K562 (cell line): ENCODE measurements around the gene TCF21. TPM values are rescaled to one million over a fixed set of nuclear protein-coding genes. Genes with fewer than 3 reads are reported as not detected.

Source experiments
- ATAC-seq: fragments of 200-7000 bp; cut with Tn5 transposase; 3 replicates; pipeline ENCODE4 v1.9.1; 2020; ENCODE audit warnings: moderate library complexity
- BruUV-seq: library from RNA; stranded (reverse); fragments of 400-500 nt; replicated peaks from 2 replicates; lab custom pipeline; 2021; lab: Mats Ljungman, UMichigan
- CTCF ChIA-PET: fragments of 300-600 bp; formaldehyde crosslinking; extraction: SDS; loops from one replicate; lab custom pipeline; 2021; ENCODE audit warnings: low intra/inter-chr PET ratio; lab: Yijun Ruan, JAX
- POLR2A ChIA-PET: fragments of 300-600, 350-650 bp; sonication (Branson Sonifier 250); formaldehyde crosslinking; extraction: SDS; loops from one replicate; lab custom pipeline; 2021; ENCODE audit warnings: antibody characterized with exemption, inconsistent platforms; lab: Yijun Ruan, JAX
- DNase-seq, 4 experiments: peaks; one replicate each; pipeline versions ENCODE4 v3.0.0 to v3.0.0-alpha.2; 2011 to 2018; ENCODE audit warnings: low spot score in 3 of 4, mixed read lengths in 3 of 4; ENCODE audit errors: extremely low read depth in 1 of 4
- FAIRE-seq: peaks from 2 replicates; lab custom pipeline; 2011; peaks lifted over from hg19 to GRCh38; lab: Jason Lieb, UNC
- H2AFZ ChIP-seq: 2 replicates; pipeline ENCODE4 v1.6.0; 2011; ENCODE audit warnings: low read depth, low read length, control low read depth, inconsistent platforms
- H3K27ac ChIP-seq: fragments of 200-600 bp; 3 replicates; pipeline ENCODE4 v1.8.0; 2011; ENCODE audit warnings: low read depth, mild to moderate bottlenecking, control low read depth, inconsistent platforms, low read length, moderate library complexity, mixed read lengths; ENCODE audit errors: extremely low read depth
- H3K27me3 ChIP-seq, 2 experiments: fragments of 300-600 bp in 1 of 2; 2 replicates in 1 of 2; 3 replicates in 1 of 2; pipeline versions ENCODE4 v1.6.0 to v1.8.0; 2011; ENCODE audit warnings: inconsistent platforms in 2 of 2, low read length in 2 of 2, mild to moderate bottlenecking in 1 of 2, mixed read lengths in 1 of 2, moderate library complexity in 1 of 2; ENCODE audit not compliant: control insufficient read depth in 2 of 2, insufficient read depth in 2 of 2
- H3K36me3 ChIP-seq: fragments of 300-600 bp; 3 replicates; pipeline ENCODE4 v1.8.0; 2011; ENCODE audit warnings: mild to moderate bottlenecking, low read length, inconsistent platforms; ENCODE audit not compliant: control insufficient read depth, insufficient read depth
- H3K4me1 ChIP-seq, 2 experiments: fragments of 200-600 bp in 1 of 2; replicated peaks in 1 of 2; 2 replicates in 1 of 2; 3 replicates in 1 of 2; pipeline versions ENCODE4 v1.5.1 to v1.8.0; 2011; ENCODE audit warnings: inconsistent platforms in 2 of 2, low read length in 2 of 2, mild to moderate bottlenecking in 1 of 2, mixed read lengths in 1 of 2, moderate library complexity in 1 of 2; ENCODE audit not compliant: control insufficient read depth in 2 of 2, insufficient read depth in 2 of 2
- H3K4me2 ChIP-seq: 2 replicates; pipeline ENCODE4 v1.6.1; 2011; ENCODE audit warnings: low read length, control low read depth, inconsistent platforms, mixed read lengths; ENCODE audit not compliant: insufficient read depth
- H3K4me3 ChIP-seq: fragments of 200-600 bp; sonication (generic), shearing (Covaris generic); 2 replicates; pipeline ENCODE4 v1.5.1; 2016; ENCODE audit warnings: control low read depth, inconsistent platforms
- H3K79me2 ChIP-seq: fragments of 200-600 bp; 3 replicates; pipeline ENCODE4 v1.8.0; 2011; ENCODE audit warnings: low read length, inconsistent platforms; ENCODE audit not compliant: control insufficient read depth, insufficient read depth
- H3K9ac ChIP-seq, 2 experiments: 2 replicates each; pipeline versions ENCODE4 v1.6.0 to v1.6.1; 2011; ENCODE audit warnings: low read depth in 2 of 2, low read length in 2 of 2, control low read depth in 1 of 2, inconsistent platforms in 1 of 2, mild to moderate bottlenecking in 1 of 2, mixed read lengths in 1 of 2; ENCODE audit not compliant: insufficient read depth in 1 of 2
- H3K9me1 ChIP-seq: one replicate; pipeline ENCODE4 v1.6.0; 2011; ENCODE audit warnings: inconsistent platforms, mild to moderate bottlenecking, low read length, moderate library complexity; ENCODE audit not compliant: control insufficient read depth, insufficient read depth
- H3K9me3 ChIP-seq: replicated peaks from 2 replicates; pipeline ENCODE4 v1.5.1; 2011; ENCODE audit warnings: low read depth, low read length, inconsistent platforms; ENCODE audit not compliant: control insufficient read depth, insufficient read depth
- H4K20me1 ChIP-seq: replicated peaks from 2 replicates; pipeline ENCODE4 v1.6.1; 2011; ENCODE audit warnings: low read length, inconsistent platforms, mixed read lengths; ENCODE audit not compliant: control insufficient read depth, insufficient read depth
- CREB1 ChIP-seq, 2 experiments: sonication (generic) in 1 of 2; formaldehyde crosslinking in 1 of 2; IDR thresholded peaks; 2 replicates each; pipeline versions ENCODE4 v1.6.1 to v1.8.0; 2012 to 2022; ENCODE audit warnings: inconsistent platforms in 1 of 2, mild to moderate bottlenecking in 1 of 2, missing genetic modification reagents in 1 of 2, moderate library complexity in 1 of 2
- DNMT1 ChIP-seq: fragments of 450-650 bp; IDR thresholded peaks from 2 replicates; pipeline ENCODE4 v1.6.1; 2016; ENCODE audit warnings: antibody characterized with exemption, mild to moderate bottlenecking
- FOXM1 ChIP-seq, 2 experiments: fragments of 450-650 bp in 1 of 2; sonication (generic) in 1 of 2; formaldehyde crosslinking in 1 of 2; IDR thresholded peaks; 2 replicates each; pipeline versions ENCODE4 v1.6.1 to v1.9.0; 2017 to 2022; ENCODE audit warnings: low read depth in 2 of 2, mild to moderate bottlenecking in 2 of 2, missing genetic modification reagents in 1 of 2, moderate library complexity in 1 of 2
- KLF13 ChIP-seq: fragments of 450-650 bp; IDR thresholded peaks from 2 replicates; pipeline ENCODE4 v1.6.1; 2016; ENCODE audit warnings: missing genetic modification characterization, low read depth, mild to moderate bottlenecking, missing compliant biosample characterization, moderate library complexity, borderline replicate concordance
- MITF ChIP-seq: IDR thresholded peaks from 2 replicates; pipeline ENCODE4 v1.6.1; 2014; ENCODE audit warnings: antibody characterized with exemption
- RB1 ChIP-seq: fragments of 450-650 bp; IDR thresholded peaks from 2 replicates; pipeline ENCODE4 v1.6.1; 2017; ENCODE audit warnings: low read depth, mild to moderate bottlenecking
- RCOR1 ChIP-seq, 2 experiments: IDR thresholded peaks; 2 replicates each; pipeline ENCODE4 v1.6.1; 2012; ENCODE audit warnings: low read depth in 2 of 2, low read length in 2 of 2, borderline replicate concordance in 1 of 2, improper control_type of control experiment in 1 of 2
- SAFB2 ChIP-seq: fragments of 200-400 bp; formaldehyde crosslinking; IDR thresholded peaks from 2 replicates; pipeline ENCODE4 v1.6.1; 2018; ENCODE audit warnings: borderline replicate concordance, low read length, low read depth, moderate library complexity; ENCODE audit not compliant: severe bottlenecking
- TAF9B ChIP-seq: fragments of 450-650 bp; IDR thresholded peaks from 2 replicates; pipeline ENCODE4 v1.6.1; 2018; ENCODE audit warnings: mild to moderate bottlenecking; ENCODE audit not compliant: partially characterized antibody
- VEZF1 ChIP-seq: fragments of 200-800 bp; sonication (Bioruptor generic); IDR thresholded peaks from 2 replicates; pipeline ENCODE4 v1.6.1; 2017; ENCODE audit warnings: missing genetic modification characterization, missing compliant biosample characterization
- ZNF507 ChIP-seq: conservative IDR thresholded peaks from 2 replicates; pipeline ENCODE4 v1.6.1; 2017; ENCODE audit warnings: missing genetic modification characterization, missing compliant biosample characterization
- WGBS: fragments of 100-300 bp; shearing (Covaris generic); methylation state at CpG from one replicate; pipeline ENCODE4 v1.1.6; 2016; ENCODE audit warnings: low coverage, mixed read lengths; ENCODE audit not compliant: insufficient coverage; ENCODE audit errors: missing lambda C conversion rate; 5-methylcytosine and 5-hydroxymethylcytosine counted together
- in situ Hi-C: fragments of 300-500 bp; cut with MboI; formaldehyde crosslinking; loops from 4 replicates; pipeline ENCODE4 v1.15.0; 2018; ENCODE audit warnings: inconsistent platforms, mixed read lengths
- intact Hi-C: fragments of 100-400 bp; cut with micrococcal nuclease; formaldehyde crosslinking; loops from 2 replicates; pipeline ENCODE4 v1.14.2; 2022
- polyA plus RNA-seq, 8 experiments: library from polyadenylated mRNA; depleted of rRNA in 4 of 8; stranded (reverse) in 5 of 8; unstranded in 3 of 8; fragments of >200 nt; fragmentation: Nextera tagmentation in 2 of 8; fragmentation: Illumina TruSeq in 1 of 8; extraction: Ambion mirVana in 2 of 8; extraction: Trizol in 1 of 8; gene quantifications; 2 replicates each; pipeline versions ENCODE4 v1.2.1 to v1.2.3, GENCODE V29; 2011 to 2014; ENCODE audit warnings: inconsistent platforms in 1 of 8, missing spikeins in 1 of 8
- total RNA-seq, 7 experiments: library from RNA; depleted of rRNA in 6 of 7; stranded (reverse); fragments of >200 nt in 6 of 7; fragmentation: Illumina TruSeq in 2 of 7; extraction: Trizol in 2 of 7; gene quantifications; 2 replicates each; pipeline versions ENCODE4 v1.2.1 to v1.2.3, GENCODE V29; 2011 to 2021; ENCODE audit warnings: low replicate concordance in 1 of 7
- TF ChIP-seq, protein P1 (sequence below): sonication (generic); formaldehyde crosslinking; IDR thresholded peaks from 2 replicates; pipeline ENCODE4 v1.5.0; 2020; ENCODE audit warnings: missing genetic modification reagents

TCF21 gene
- total and polyA plus RNA-seq, 9 of the 15 experiments (the other 6 are each of a cell fraction or from before 2014, with no cell fraction given): not detected

DNA sequence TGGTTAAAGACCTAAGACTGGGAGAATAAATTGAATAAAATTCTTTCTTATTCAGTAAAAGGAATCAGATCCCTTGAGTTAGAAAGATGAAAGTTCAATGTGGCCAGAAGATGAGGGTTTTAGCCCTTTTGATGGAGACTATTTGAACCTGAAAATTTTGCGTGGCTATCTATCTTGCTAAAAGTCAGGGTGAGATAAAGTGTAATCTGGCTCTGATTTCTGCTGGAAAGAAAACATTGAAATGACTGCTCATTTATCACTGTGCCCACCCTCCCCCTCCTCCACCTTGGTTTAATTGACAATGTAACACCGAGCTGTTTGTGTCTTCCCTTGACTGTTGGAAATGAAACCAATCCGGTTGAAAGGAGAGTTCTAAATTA is 32.9 kb upstream of the TCF21 start:
- intact Hi-C loops: no loop called here
- POLR2A ChIA-PET: interaction anchor here (0.5 kb wide), 1 partner anchor 363 kb away, joined by 3 read pairs; no protein-coding TSS in a partner anchor

GRCh38 chr6:133856911-133857310 is 32.0 kb upstream of the TCF21 start:
- no peaks in the 10 kb centered on the region for H3K9me3 ChIP-seq
- H4K20me1 ChIP-seq: no peaks in the 10 kb centered on the region
- POLR2A ChIA-PET: no interaction called here
- H3K27me3 ChIP-seq: peaks cover 12 to 19% of the 10 kb centered on the region in 2 experiments
- DNase-seq (no peak), FAIRE-seq (no peak), ATAC-seq (no peak)
- H3K36me3 ChIP-seq: no peaks in the 10 kb centered on the region
- no peaks in the 10 kb centered on the region for H3K9me1 ChIP-seq
- H3K27ac ChIP-seq: no peak overlapping the region
- H3K79me2 ChIP-seq: no peaks in the 10 kb centered on the region
- H3K4me3 ChIP-seq: no peak overlapping the region
- peaks cover 0 to 8% of the 10 kb centered on the region in 2 experiments; a peak in 2 of 5 replicates for H3K4me1 ChIP-seq
- H3K9ac ChIP-seq: no peak overlapping the region
- no peak overlapping the region for H3K4me2 ChIP-seq
- no peak overlapping the region for H2AFZ ChIP-seq
- in situ Hi-C loops: no loop called here
- intact Hi-C loops: no loop called here
- WGBS: 0% methylated on average over 2 of the region's 2 CpGs
- BruUV-seq: no TSS peak
- CTCF ChIA-PET: no interaction called here
- TF ChIP-seq TAF9B (no peak), ZNF507 (tag) (no peak), CREB1 (IDR thresholded peaks at IDR 0.05) (peak; percentile 20; the same call in 1 of the 2 replicates), CREB1 (CRISPR knock-in tag; IDR thresholded peaks at IDR 0.05) (no peak), FOXM1 (IDR thresholded peaks at IDR 0.05; ENCODE audit: low read depth) (no peak), FOXM1 (CRISPR knock-in tag; IDR thresholded peaks at IDR 0.05; ENCODE audit: low read depth) (no peak), VEZF1 (CRISPR knock-in tag) (no peak), MITF (no peak), SAFB2 (no peak), RB1 (no peak), KLF13 (tag) (no peak)
- TF ChIP-seq, protein P1, sequence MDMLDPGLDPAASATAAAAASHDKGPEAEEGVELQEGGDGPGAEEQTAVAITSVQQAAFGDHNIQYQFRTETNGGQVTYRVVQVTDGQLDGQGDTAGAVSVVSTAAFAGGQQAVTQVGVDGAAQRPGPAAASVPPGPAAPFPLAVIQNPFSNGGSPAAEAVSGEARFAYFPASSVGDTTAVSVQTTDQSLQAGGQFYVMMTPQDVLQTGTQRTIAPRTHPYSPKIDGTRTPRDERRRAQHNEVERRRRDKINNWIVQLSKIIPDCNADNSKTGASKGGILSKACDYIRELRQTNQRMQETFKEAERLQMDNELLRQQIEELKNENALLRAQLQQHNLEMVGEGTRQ (CRISPR knock-in tag): no peak

More for the DNA sequence above, 32.9 kb upstream of the TCF21 start:
- Histone ChIP-seq H3K9me1 (no peaks in the 10 kb centered on the region), H3K9me3 (no peaks in the 10 kb centered on the region), H3K4me3 (no peak overlapping the region), H3K27ac (no peak overlapping the region), H3K27me3 (peaks cover 12 to 19% of the 10 kb centered on the region in 2 experiments), H4K20me1 (no peaks in the 10 kb centered on the region), H3K4me1 (peaks cover 0 to 8% of the 10 kb centered on the region in 2 experiments; a peak in 2 of 5 replicates), H3K79me2 (no peaks in the 10 kb centered on the region), H3K9ac (no peak overlapping the region), H2AFZ (no peak overlapping the region), H3K36me3 (no peaks in the 10 kb centered on the region), H3K4me2 (no peak overlapping the region)
- WGBS: 3% methylated on average over 3 of the region's 3 CpGs
- DNase-seq (no peak), FAIRE-seq (no peak), ATAC-seq (no peak)
- CTCF ChIA-PET: no interaction called here
- TF ChIP-seq DNMT1 (no peak), RCOR1 (IDR thresholded peaks at IDR 0.05; ENCODE audit: borderline replicate concordance in 1 of 2, low read depth in 2 of 2, low read length in 2 of 2) (0 out of 4 replicates have a peak, but pooled peaks of 1 of the 2 experiments have one; percentile 4)
- no TSS peak for BruUV-seq
- in situ Hi-C loops: no loop called here
